Ovary (tissue), 3 donors: ENCODE results near the gene PPP1R15B.

Experiments used
- POLR2A ChIP-seq: fragments of 450-650 bp; IDR thresholded peaks from one replicate; pipeline ENCODE4 v1.6.1; 2017; ENCODE audit warnings: antibody characterized with exemption, mild to moderate bottlenecking, moderate library complexity
- TF ChIP-seq, protein P1 (sequence below), 3 donors: fragments of 450-650 bp in 2 of 3; fragments of 200-600 bp in 1 of 3; IDR thresholded peaks; one replicate each; pipeline versions ENCODE4 v1.5.1 to v1.8.0; 2016 to 2022; ENCODE audit warnings: antibody characterized with exemption in 3 of 3, mild to moderate bottlenecking in 1 of 3
- donor health status: DM: no; HTN: no; CAD: no.

DNA sequence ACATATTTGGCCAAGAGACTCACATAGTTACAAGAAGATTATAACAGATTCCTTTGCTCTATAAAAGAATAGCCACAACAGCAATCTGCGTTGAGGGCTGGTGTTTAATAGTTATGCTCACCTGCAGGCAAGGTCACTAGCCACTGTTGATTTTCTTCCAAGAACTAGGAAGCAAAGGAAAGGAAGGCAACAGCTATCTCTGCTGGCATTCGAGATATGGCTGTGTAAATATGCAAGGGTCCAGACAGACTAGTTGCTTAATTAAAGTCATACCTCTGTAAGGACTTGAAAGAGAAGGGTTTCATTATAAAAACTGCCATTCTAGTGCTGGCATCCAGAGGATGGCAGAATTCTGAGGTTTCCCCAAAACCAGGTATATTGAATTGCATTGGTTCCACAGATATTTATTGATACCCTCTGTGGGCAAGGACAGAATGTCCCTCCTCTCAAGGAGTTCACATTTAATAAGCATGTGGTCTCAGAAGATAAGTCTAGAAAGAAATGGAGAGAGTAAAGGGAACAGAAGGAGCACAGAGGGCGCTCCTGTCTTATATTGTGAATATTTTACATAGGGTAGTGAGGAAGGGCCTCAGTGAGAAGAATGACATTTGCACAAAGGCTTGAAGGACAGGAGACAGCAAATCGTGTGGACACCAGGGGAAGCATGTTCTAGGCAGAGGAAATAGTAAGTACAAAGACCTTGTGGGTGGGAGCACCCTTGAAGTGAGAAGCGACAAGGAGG is 28.3 kb downstream of the PPP1R15B start:
- TF ChIP-seq, protein P1, sequence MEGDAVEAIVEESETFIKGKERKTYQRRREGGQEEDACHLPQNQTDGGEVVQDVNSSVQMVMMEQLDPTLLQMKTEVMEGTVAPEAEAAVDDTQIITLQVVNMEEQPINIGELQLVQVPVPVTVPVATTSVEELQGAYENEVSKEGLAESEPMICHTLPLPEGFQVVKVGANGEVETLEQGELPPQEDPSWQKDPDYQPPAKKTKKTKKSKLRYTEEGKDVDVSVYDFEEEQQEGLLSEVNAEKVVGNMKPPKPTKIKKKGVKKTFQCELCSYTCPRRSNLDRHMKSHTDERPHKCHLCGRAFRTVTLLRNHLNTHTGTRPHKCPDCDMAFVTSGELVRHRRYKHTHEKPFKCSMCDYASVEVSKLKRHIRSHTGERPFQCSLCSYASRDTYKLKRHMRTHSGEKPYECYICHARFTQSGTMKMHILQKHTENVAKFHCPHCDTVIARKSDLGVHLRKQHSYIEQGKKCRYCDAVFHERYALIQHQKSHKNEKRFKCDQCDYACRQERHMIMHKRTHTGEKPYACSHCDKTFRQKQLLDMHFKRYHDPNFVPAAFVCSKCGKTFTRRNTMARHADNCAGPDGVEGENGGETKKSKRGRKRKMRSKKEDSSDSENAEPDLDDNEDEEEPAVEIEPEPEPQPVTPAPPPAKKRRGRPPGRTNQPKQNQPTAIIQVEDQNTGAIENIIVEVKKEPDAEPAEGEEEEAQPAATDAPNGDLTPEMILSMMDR (IDR thresholded peaks at IDR 0.05): no peak
- no peak for TF ChIP-seq POLR2A
